Endothelial cell of umbilical vein (primary cell): ENCODE measurements around the gene KANK3. TPM values are rescaled to one million over a fixed set of nuclear protein-coding genes. Genes with fewer than 3 reads are reported as not detected.

Source experiments
- BruUV-seq: library from RNA; stranded (reverse); fragments of 400-500 nt; replicated peaks from 2 replicates; lab custom pipeline; 2021; lab: Mats Ljungman, UMichigan
- CTCF ChIA-PET: fragments of 300-600, 350-600 bp; sonication (Branson Sonifier 250); formaldehyde crosslinking; loops from one replicate; lab custom pipeline; 2021; ENCODE audit warnings: antibody characterized with exemption, inconsistent platforms; lab: Charles Lee
- POLR2A ChIA-PET: fragments of 300-600, 350-600 bp; sonication (Branson Sonifier 250); formaldehyde crosslinking; loops from one replicate; lab custom pipeline; 2021; ENCODE audit warnings: antibody characterized with exemption, inconsistent platforms; lab: Charles Lee
- DNase-seq: peaks from one replicate; pipeline ENCODE4 v3.0.0-alpha.2; 2011; ENCODE audit warnings: low read depth, low spot score
- FAIRE-seq: peaks from 2 replicates; lab custom pipeline; 2011; peaks lifted over from hg19 to GRCh38; lab: Jason Lieb, UNC
- H2AFZ ChIP-seq: 2 replicates; pipeline ENCODE4 v1.6.0; 2012; ENCODE audit warnings: low read depth, low read length, control low read depth, inconsistent platforms
- H3K27ac ChIP-seq: 2 replicates; pipeline ENCODE4 v1.5.1; 2011; ENCODE audit warnings: low read depth, mild to moderate bottlenecking, control low read depth, low read length, moderate library complexity; ENCODE audit not compliant: insufficient read depth
- H3K27me3 ChIP-seq, 2 experiments: 2 replicates each; pipeline versions ENCODE4 v1.6.0 to v1.6.1; 2011; ENCODE audit warnings: low read length in 2 of 2, mixed read lengths in 1 of 2; ENCODE audit not compliant: control insufficient read depth in 2 of 2, insufficient read depth in 2 of 2
- H3K36me3 ChIP-seq, 2 experiments: 2 replicates in 1 of 2; 3 replicates in 1 of 2; pipeline ENCODE4 v1.5.1; 2011; ENCODE audit warnings: low read length in 2 of 2, mild to moderate bottlenecking in 1 of 2, moderate library complexity in 1 of 2; ENCODE audit not compliant: control insufficient read depth in 2 of 2, insufficient read depth in 2 of 2; ENCODE audit errors: extremely low read depth in 1 of 2
- H3K4me1 ChIP-seq: 3 replicates; pipeline ENCODE4 v1.5.1; 2011; ENCODE audit warnings: mild to moderate bottlenecking, low read length; ENCODE audit not compliant: control insufficient read depth, insufficient read depth; ENCODE audit errors: extremely low read depth
- H3K4me2 ChIP-seq: 2 replicates; pipeline ENCODE4 v1.6.1; 2011; ENCODE audit warnings: low read length, control low read depth, mixed read lengths; ENCODE audit not compliant: insufficient read depth
- H3K4me3 ChIP-seq, 3 experiments: fragments of 200-600 bp in 1 of 3; sonication (generic), shearing (Covaris generic) in 1 of 3; replicated peaks in 1 of 3; 2 replicates each; pipeline ENCODE4 v1.5.1; 2011 to 2016; ENCODE audit warnings: control low read depth in 3 of 3, low read length in 3 of 3, mild to moderate bottlenecking in 2 of 3, inconsistent platforms in 1 of 3, low read depth in 1 of 3, moderate library complexity in 1 of 3; ENCODE audit not compliant: insufficient read depth in 1 of 3
- H3K79me2 ChIP-seq: 2 replicates; pipeline ENCODE4 v1.6.0; 2012; ENCODE audit warnings: low read length, inconsistent platforms; ENCODE audit not compliant: control insufficient read depth, insufficient read depth
- H3K9ac ChIP-seq: replicated peaks from 2 replicates; pipeline ENCODE3; 2011; ENCODE audit warnings: low read length, control low read depth; ENCODE audit not compliant: insufficient read depth; ENCODE audit errors: extremely low read depth
- H3K9me1 ChIP-seq: replicated peaks from 3 replicates; pipeline ENCODE4 v1.6.0; 2011; ENCODE audit warnings: mild to moderate bottlenecking, low read length; ENCODE audit not compliant: control insufficient read depth, insufficient read depth; ENCODE audit errors: extremely low read depth
- H3K9me3 ChIP-seq: replicated peaks from 2 replicates; pipeline ENCODE4 v1.5.1; 2012; ENCODE audit warnings: low read length, inconsistent platforms; ENCODE audit not compliant: control insufficient read depth, insufficient read depth
- H4K20me1 ChIP-seq: replicated peaks from 2 replicates; pipeline ENCODE3; 2011; ENCODE audit warnings: mild to moderate bottlenecking, low read length; ENCODE audit not compliant: control insufficient read depth, insufficient read depth; ENCODE audit errors: extremely low read depth
- CTCF ChIP-seq, 2 donors: IDR thresholded peaks; 1 replicate in 1 of 2; 2 replicates in 1 of 2; pipeline ENCODE4 v1.5.1; 2011; ENCODE audit warnings: low read length in 2 of 2, mild to moderate bottlenecking in 2 of 2, moderate library complexity in 2 of 2, control low read depth in 1 of 2, inconsistent platforms in 1 of 2, low read depth in 1 of 2; ENCODE audit not compliant: insufficient read depth in 1 of 2; ENCODE audit errors: extremely low read depth in 1 of 2
- EZH2 ChIP-seq: IDR thresholded peaks from 2 replicates; pipeline ENCODE4 v1.6.1; 2012; ENCODE audit warnings: borderline replicate concordance, low read depth, mild to moderate bottlenecking, moderate library complexity, low read length, inconsistent platforms; ENCODE audit not compliant: severe bottlenecking
- FOS ChIP-seq: IDR thresholded peaks from 2 replicates; pipeline ENCODE4 v1.6.1; 2011; ENCODE audit warnings: mild to moderate bottlenecking, low read length, moderate library complexity, borderline replicate concordance; ENCODE audit not compliant: insufficient read depth
- GATA2 ChIP-seq: IDR thresholded peaks from 2 replicates; pipeline ENCODE4 v1.7.0; 2011; ENCODE audit warnings: low read depth, mild to moderate bottlenecking, moderate library complexity, mixed read lengths, low read length; ENCODE audit not compliant: insufficient read length, insufficient read depth
- JUN ChIP-seq: IDR thresholded peaks from 2 replicates; pipeline ENCODE4 v1.6.1; 2011; ENCODE audit warnings: borderline replicate concordance, low read depth; ENCODE audit not compliant: insufficient read length, insufficient read depth
- MAX ChIP-seq: IDR thresholded peaks from 2 replicates; pipeline ENCODE4 v1.6.1; 2011; ENCODE audit not compliant: insufficient read depth, insufficient read length
- MYC ChIP-seq: IDR thresholded peaks from one replicate; pipeline ENCODE4 v1.6.1; 2011; ENCODE audit warnings: mild to moderate bottlenecking, low read depth, low read length
- POLR2A ChIP-seq: IDR thresholded peaks from 2 replicates; pipeline ENCODE4 v1.6.1; 2012; ENCODE audit warnings: low read depth, mild to moderate bottlenecking, control low read depth, low read length
- POLR2AphosphoS5 ChIP-seq: IDR thresholded peaks from 2 replicates; pipeline ENCODE4 v1.6.1; 2012; ENCODE audit warnings: low read depth, mild to moderate bottlenecking, control low read depth, low read length, moderate library complexity; ENCODE audit not compliant: insufficient read depth
- dilution Hi-C: fragments of 300-500 bp; cut with MboI; formaldehyde crosslinking; loops from one replicate; pipeline ENCODE4 v1.15.0; 2019; ENCODE audit warnings: low sequenced_read_pairs; ENCODE audit not compliant: extremely low pct_ligation_motif_present
- intact Hi-C: fragments of 100-400 bp; cut with micrococcal nuclease; formaldehyde crosslinking; loops from one replicate; pipeline ENCODE4 v1.10.0; 2022
- polyA plus RNA-seq, 4 experiments: library from polyadenylated mRNA; depleted of rRNA in 3 of 4; stranded (reverse) in 3 of 4; unstranded in 1 of 4; fragments of >200 nt; gene quantifications; 2 replicates each; pipeline versions ENCODE4 v1.2.1 to v1.2.3, GENCODE V29; 2011 to 2012; ENCODE audit warnings: missing spikeins in 1 of 4
- total RNA-seq: library from RNA; stranded (reverse); gene quantifications from 2 replicates; pipeline ENCODE4 v1.2.3, GENCODE V29; 2021

KANK3 gene
- total and polyA plus RNA-seq, 2 donors (not counting 3 experiments of a cell fraction or from before 2014, with no cell fraction given) = 22.1 to 30.0 TPM

GRCh38 chr19:8366121-8366581 is 23.1 kb upstream of the KANK3 start:
- H3K79me2 ChIP-seq = no peaks in the 10 kb centered on the region
- H2AFZ ChIP-seq = no peak overlapping the region
- BruUV-seq = no TSS peak
- H4K20me1 ChIP-seq = no peaks in the 10 kb centered on the region
- CTCF ChIA-PET = interaction anchor here (0.6 to 3.5 kb wide), 2 partner anchors 12 to 18 kb away, joined by 3 to 36 read pairs; no protein-coding TSS in a partner anchor
- POLR2A ChIA-PET = interaction anchor here (0.9 to 1.2 kb wide), 2 partner anchors 24 to 25 kb away, joined by 3 read pairs; no protein-coding TSS in a partner anchor
- FAIRE-seq = no peak
- H3K27me3 ChIP-seq = no peaks in the 10 kb centered on the region
- no peak overlapping the region for H3K4me3 ChIP-seq
- no peak overlapping the region for H3K27ac ChIP-seq
- H3K4me1 ChIP-seq = peaks cover 34% of the 10 kb centered on the region
- DNase-seq = no peak
- no peak overlapping the region for H3K9ac ChIP-seq
- no peak overlapping the region for H3K4me2 ChIP-seq
- no peaks in the 10 kb centered on the region for H3K36me3 ChIP-seq
- TF ChIP-seq FOS (no peak), POLR2A (no peak), MAX (no peak), CTCF (IDR thresholded peaks at IDR 0.05; ENCODE audit: extremely low read depth in 1 of 2, insufficient read depth in 1 of 2, low read depth in 1 of 2, low read length in 2 of 2) (no peak), POLR2AphosphoS5 (no peak), MYC (no peak), JUN (no peak), GATA2 (no peak), EZH2 (no peak)
- dilution Hi-C loops = no loop called here
- H3K9me1 ChIP-seq = no peaks in the 10 kb centered on the region
- no peaks in the 10 kb centered on the region for H3K9me3 ChIP-seq
- intact Hi-C loops = no loop called here
